Astrocyte (in vitro differentiated cells and primary cell): ENCODE measurements around the gene PAQR6.

Experiments
- EZH2 ChIP-seq: IDR thresholded peaks from 2 replicates; pipeline ENCODE4 v1.6.1; 2012; ENCODE audit warnings: mild to moderate bottlenecking, low read length, inconsistent platforms; ENCODE audit not compliant: insufficient read depth
- TF ChIP-seq, protein P1 (sequence below): IDR thresholded peaks from 2 replicates; pipeline ENCODE4 v1.5.1; 2011; ENCODE audit warnings: low read depth, mild to moderate bottlenecking, inconsistent platforms, low read length, moderate library complexity; ENCODE audit not compliant: insufficient read depth

DNA sequence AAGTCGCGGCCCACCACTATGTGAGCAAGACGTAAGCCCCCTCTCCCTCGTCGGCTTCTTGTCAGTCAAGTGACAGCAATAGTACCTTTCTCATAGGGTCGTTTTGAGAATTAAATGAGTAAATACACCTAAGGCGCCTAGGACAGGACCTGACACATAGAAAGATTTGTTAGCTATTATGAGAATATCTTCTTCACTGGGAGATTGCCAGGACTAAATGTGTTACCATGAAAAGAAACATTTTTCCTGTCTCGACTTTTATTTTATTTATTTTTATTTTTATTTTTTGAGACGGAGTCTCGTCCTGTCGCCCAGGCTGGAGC is 34.3 kb downstream of the PAQR6 start:
- TF ChIP-seq, protein P1, sequence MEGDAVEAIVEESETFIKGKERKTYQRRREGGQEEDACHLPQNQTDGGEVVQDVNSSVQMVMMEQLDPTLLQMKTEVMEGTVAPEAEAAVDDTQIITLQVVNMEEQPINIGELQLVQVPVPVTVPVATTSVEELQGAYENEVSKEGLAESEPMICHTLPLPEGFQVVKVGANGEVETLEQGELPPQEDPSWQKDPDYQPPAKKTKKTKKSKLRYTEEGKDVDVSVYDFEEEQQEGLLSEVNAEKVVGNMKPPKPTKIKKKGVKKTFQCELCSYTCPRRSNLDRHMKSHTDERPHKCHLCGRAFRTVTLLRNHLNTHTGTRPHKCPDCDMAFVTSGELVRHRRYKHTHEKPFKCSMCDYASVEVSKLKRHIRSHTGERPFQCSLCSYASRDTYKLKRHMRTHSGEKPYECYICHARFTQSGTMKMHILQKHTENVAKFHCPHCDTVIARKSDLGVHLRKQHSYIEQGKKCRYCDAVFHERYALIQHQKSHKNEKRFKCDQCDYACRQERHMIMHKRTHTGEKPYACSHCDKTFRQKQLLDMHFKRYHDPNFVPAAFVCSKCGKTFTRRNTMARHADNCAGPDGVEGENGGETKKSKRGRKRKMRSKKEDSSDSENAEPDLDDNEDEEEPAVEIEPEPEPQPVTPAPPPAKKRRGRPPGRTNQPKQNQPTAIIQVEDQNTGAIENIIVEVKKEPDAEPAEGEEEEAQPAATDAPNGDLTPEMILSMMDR = no peak
- TF ChIP-seq EZH2 = no peak
